NK-92 treated with Interleukin-12 subunit alpha and Interleukin-12 subunit beta, amount 100 ng/mL, for 24 hours (cell line): ENCODE data around the gene STEAP2.
"Not testable (repeated sequence)": the region's sequence is repeated elsewhere in the genome, so short reads cannot be mapped to it uniquely, and the experiment has no call there.

Source experiments
- DNase-seq: peaks from one replicate; lab custom pipeline; 2025; lab: John Stamatoyannopoulos, UW

The STEAP2 gene

GRCh38 chr7:90233569-90233968, 22.0 kb downstream of the STEAP2 start:
- DNase-seq, result no peak

- DNase-seq, result no peak
Measured at GRCh38 chr7:90236721-90237289, 25.3 kb downstream of the STEAP2 start.

- DNase-seq, result no peak
Measured at GRCh38 chr7:90238022-90238421, 26.5 kb downstream of the STEAP2 start.

- DNase-seq, result no peak
Measured at GRCh38 chr7:90238583-90238982, 27.0 kb downstream of the STEAP2 start.

GRCh38 chr7:90239050-90239449, 27.5 kb downstream of the STEAP2 start:
- DNase-seq, result no peak

- no peak for DNase-seq
Measured at GRCh38 chr7:90239625-90240228, 28.2 kb downstream of the STEAP2 start.

GRCh38 chr7:90242369-90243168, 31.0 kb downstream of the STEAP2 start:
- DNase-seq, result no peak

- DNase-seq, result no peak
Measured at GRCh38 chr7:90243556-90243955, 32.0 kb downstream of the STEAP2 start.

- DNase-seq, result no peak
Measured at GRCh38 chr7:90244565-90244908, 33.0 kb downstream of the STEAP2 start.

- peak; percentile 75 for DNase-seq
Measured at GRCh38 chr7:90244909-90245851, 33.6 kb downstream of the STEAP2 start, which contains the start of gene CFAP69. Gene CFAP69, plus strand, starts transcription at chr7:90245174. Its CDS starts 251 bp downstream, at chr7:90245425.

GRCh38 chr7:90246171-90246570, 34.6 kb downstream of the STEAP2 start:
- DNase-seq, result no peak

- no peak for DNase-seq
Measured at GRCh38 chr7:90248706-90249105, 37.2 kb downstream of the STEAP2 start.

- DNase-seq, result no peak
Measured at GRCh38 chr7:90250601-90251303, 39.2 kb downstream of the STEAP2 start.

- no peak for DNase-seq
Measured at GRCh38 chr7:90251304-90251635, 39.7 kb downstream of the STEAP2 start.

- DNase-seq, result not testable (repeated sequence)
Measured at GRCh38 chr7:90256011-90256410, 44.5 kb downstream of the STEAP2 start.

- no peak for DNase-seq
Measured at GRCh38 chr7:90256778-90257177, 45.2 kb downstream of the STEAP2 start.

- DNase-seq, result no peak
Measured at GRCh38 chr7:90261441-90261840, 49.9 kb downstream of the STEAP2 start.

- no peak for DNase-seq
Measured at GRCh38 chr7:90262438-90262837, 50.9 kb downstream of the STEAP2 start.

- DNase-seq, result no peak
Measured at GRCh38 chr7:90266808-90267207, 55.3 kb downstream of the STEAP2 start.

- no peak for DNase-seq
Measured at GRCh38 chr7:90267263-90267858, 55.8 kb downstream of the STEAP2 start.

- no peak for DNase-seq
Measured at GRCh38 chr7:90269163-90269562, 57.6 kb downstream of the STEAP2 start.
